IPS-20b (cell line): Measurements from ENCODE around the gene KCNQ2.
"Not testable (repeated sequence)": the region's sequence is repeated elsewhere in the genome, so short reads cannot be mapped to it uniquely, and the experiment has no call there.

Source experiments
- H3K27ac ChIP-seq: one replicate; pipeline ENCODE4 v1.5.1; 2013; ENCODE audit warnings: low read length
- H3K27me3 ChIP-seq: 2 replicates; pipeline ENCODE4 v1.6.1; 2013; ENCODE audit warnings: mild to moderate bottlenecking, low read length, inconsistent platforms; ENCODE audit not compliant: insufficient read depth
- H3K36me3 ChIP-seq: 2 replicates; pipeline ENCODE4 v1.6.1; 2013; ENCODE audit warnings: low read depth, mild to moderate bottlenecking, inconsistent platforms, low read length, moderate library complexity; ENCODE audit not compliant: insufficient read depth
- H3K4me1 ChIP-seq: 2 replicates; pipeline ENCODE4 v1.6.1; 2013; ENCODE audit warnings: mild to moderate bottlenecking, control low read depth, inconsistent platforms, low read length, moderate library complexity; ENCODE audit not compliant: insufficient read depth
- H3K4me3 ChIP-seq: 2 replicates; pipeline ENCODE4 v1.5.1; 2013; ENCODE audit warnings: mild to moderate bottlenecking, low read length, inconsistent platforms
- H3K9ac ChIP-seq: 2 replicates; pipeline ENCODE4 v1.6.1; 2013; ENCODE audit warnings: low read depth, mild to moderate bottlenecking, inconsistent platforms, low read length, moderate library complexity
- H3K9me3 ChIP-seq: 2 replicates; pipeline ENCODE4 v1.6.1; 2013; ENCODE audit warnings: mild to moderate bottlenecking, low read depth, low read length, inconsistent platforms; ENCODE audit not compliant: insufficient read depth

Gene KCNQ2

DNA sequence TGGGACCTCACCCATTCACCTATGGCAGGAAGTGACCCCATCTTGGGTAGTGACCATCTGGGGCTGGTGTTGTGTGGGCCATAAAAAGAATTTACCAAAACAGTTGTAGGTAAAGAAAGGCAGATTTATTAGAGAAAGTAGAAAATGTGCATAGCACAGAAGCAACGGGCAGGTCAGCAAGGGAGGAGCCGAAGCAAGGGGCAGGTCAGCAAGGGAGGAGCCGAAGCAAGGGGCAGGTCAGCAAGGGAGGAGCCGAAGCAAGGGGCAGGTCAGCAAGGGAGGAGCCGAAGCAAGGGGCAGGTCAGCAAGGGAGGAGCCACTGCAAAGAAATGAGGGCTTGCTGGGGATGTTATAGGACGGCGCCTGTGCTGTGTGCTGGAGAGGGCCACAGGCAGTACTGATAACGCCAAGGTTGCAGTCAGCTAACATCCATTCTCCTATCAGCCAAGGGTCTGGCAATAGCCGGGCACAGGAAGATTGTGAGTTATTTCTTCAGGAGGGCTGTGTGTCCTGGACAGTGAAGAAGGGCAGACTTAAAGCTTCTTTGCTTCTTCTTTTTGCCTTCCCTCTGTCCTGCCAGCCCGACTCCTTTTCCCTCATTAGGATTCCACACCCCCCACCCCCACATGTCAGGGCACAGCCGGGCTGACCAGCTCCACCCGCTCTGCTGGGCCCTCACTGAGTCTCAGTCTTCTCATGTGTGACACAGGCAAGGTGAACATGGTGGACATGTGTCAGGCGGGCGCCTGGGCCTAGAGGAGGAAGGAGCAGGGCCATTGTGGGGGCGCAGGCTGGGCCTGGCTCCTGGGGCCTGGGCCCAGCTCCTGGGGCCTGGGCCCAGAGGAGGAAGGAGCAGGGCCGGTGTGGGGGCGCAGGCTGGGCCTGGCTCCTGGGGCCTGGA lies 79.7 kb downstream of the KCNQ2 start:
- Histone ChIP-seq H3K9me3 (peaks cover 5% of the 10 kb centered on the region; the same call in 1 of the 2 replicates), H3K27me3 (no peaks in the 10 kb centered on the region), H3K36me3 (no peaks in the 10 kb centered on the region), H3K27ac (no peak overlapping the region), H3K4me1 (peaks cover 11% of the 10 kb centered on the region; the same call in 1 of the 2 replicates), H3K9ac (no peak overlapping the region), H3K4me3 (no peak overlapping the region)

DNA sequence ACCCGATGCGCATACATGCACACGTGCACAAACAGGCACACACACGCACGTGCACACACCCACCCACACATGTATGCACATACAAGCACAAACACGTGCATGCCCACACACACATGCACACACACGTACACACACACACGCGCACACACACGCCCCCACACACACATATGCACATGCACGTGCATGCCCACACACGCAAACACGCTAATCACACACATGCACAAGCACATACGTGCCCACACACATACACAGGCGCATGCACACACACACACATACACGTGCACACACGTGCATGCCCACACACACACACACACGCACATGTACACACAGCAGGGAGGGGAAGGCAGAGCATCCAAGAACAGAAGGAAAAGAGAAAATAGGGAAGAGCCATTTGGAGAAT lies 84.5 kb downstream of the KCNQ2 start:
- H3K4me3 ChIP-seq: no peak overlapping the region
- H3K9ac ChIP-seq: no peak overlapping the region
- H3K4me1 ChIP-seq: no peaks in the 10 kb centered on the region; the same call in 1 of the 2 replicates
- H3K27me3 ChIP-seq: no peaks in the 10 kb centered on the region
- no peaks in the 10 kb centered on the region for H3K36me3 ChIP-seq
- H3K27ac ChIP-seq: no peak overlapping the region
- peaks cover 25% of the 10 kb centered on the region for H3K9me3 ChIP-seq

DNA sequence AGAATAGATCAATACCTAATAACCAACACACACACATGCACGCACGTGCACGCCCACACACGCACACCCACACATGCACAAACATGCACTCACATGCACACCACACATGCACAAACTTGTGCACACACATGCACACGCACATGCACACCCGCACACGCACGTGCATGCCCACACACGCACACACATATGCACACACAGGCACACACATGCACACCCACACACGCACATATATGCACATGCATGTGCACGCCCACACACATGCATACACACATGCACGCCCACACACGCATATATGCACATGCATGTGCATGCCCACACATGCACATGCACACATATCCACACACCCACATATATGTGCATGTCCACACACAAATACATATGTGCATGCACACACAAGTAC lies 85.1 kb downstream of the KCNQ2 start:
- H3K9me3 ChIP-seq: peaks cover 25% of the 10 kb centered on the region
- no peak overlapping the region for H3K27ac ChIP-seq
- no peak overlapping the region for H3K4me3 ChIP-seq
- no peaks in the 10 kb centered on the region for H3K27me3 ChIP-seq
- H3K36me3 ChIP-seq: no peaks in the 10 kb centered on the region
- no peak overlapping the region for H3K9ac ChIP-seq
- H3K4me1 ChIP-seq: no peaks in the 10 kb centered on the region; the same call in 1 of the 2 replicates

DNA sequence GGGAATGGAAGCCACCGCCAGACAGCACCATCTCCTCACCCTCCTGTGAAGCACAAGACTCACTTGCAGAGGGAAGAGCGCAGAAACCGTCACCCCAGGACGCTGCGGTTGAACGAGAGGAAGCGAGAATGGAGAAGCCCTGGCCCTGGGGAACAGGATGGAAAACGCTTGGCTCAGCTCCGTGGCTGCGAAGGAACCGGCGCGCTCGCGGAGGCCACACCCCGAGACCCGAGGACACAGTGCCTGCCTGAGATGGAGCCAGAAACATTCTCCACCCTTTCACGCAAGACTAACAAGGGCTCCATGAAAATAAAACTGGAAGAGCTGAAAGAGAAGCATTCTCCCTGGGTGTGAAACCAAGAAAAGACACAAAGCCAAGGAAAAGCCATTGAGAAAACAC lies 86.0 kb downstream of the KCNQ2 start:
- H3K36me3 ChIP-seq: no peaks in the 10 kb centered on the region
- H3K27ac ChIP-seq: no peak overlapping the region
- H3K9me3 ChIP-seq: peaks cover 25% of the 10 kb centered on the region
- H3K9ac ChIP-seq: no peak overlapping the region
- no peak overlapping the region for H3K4me3 ChIP-seq
- H3K27me3 ChIP-seq: no peaks in the 10 kb centered on the region
- no peaks in the 10 kb centered on the region; the same call in 1 of the 2 replicates for H3K4me1 ChIP-seq

DNA sequence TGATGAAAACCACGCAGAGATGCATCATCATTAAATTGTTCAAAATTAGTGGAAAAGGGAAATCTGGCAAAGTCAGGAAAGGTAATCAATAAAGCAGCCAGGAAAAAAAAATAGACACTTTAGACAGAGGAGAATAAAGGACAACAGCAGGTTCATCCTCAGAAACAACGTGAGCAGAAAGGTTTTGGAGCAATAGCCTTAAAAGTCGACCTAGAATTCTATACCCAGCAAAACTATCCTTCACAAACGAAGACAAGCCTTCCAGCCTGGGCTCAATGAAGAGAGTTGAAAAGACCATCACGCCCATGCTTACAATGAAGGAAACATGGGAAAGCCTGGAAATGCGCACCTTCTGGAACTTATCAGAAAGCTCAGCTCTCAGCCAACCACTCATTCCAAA lies 86.6 kb downstream of the KCNQ2 start:
- H3K27me3 ChIP-seq: no peaks in the 10 kb centered on the region
- H3K9me3 ChIP-seq: peaks cover 25% of the 10 kb centered on the region
- no peak overlapping the region for H3K9ac ChIP-seq
- H3K36me3 ChIP-seq: no peaks in the 10 kb centered on the region
- H3K27ac ChIP-seq: no peak overlapping the region
- no peak overlapping the region for H3K4me3 ChIP-seq
- no peaks in the 10 kb centered on the region; the same call in 1 of the 2 replicates for H3K4me1 ChIP-seq

DNA sequence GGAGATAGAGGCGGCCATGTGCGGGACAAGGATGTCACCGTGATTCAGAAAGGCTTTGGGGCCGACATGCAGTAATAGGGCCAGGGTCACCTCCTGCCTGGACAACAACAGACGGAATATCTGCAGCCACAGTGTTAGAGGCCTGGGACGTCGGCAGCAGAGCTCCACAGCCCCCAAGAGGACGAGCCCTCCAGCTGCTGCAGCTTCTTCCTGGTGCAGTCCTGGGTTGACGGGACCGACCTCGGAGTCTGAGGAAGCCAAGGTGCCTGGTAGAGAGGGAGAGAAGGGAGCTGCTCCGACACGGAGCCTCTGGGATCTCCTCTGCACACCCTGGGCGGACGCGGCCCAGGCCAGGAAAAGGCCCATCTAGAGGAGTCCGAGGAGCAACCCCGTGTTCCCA lies 88.1 kb downstream of the KCNQ2 start:
- H3K27ac ChIP-seq: no peak overlapping the region
- H3K36me3 ChIP-seq: no peaks in the 10 kb centered on the region
- no peak overlapping the region for H3K4me3 ChIP-seq
- H3K4me1 ChIP-seq: no peaks in the 10 kb centered on the region; the same call in 1 of the 2 replicates
- H3K27me3 ChIP-seq: no peaks in the 10 kb centered on the region
- H3K9me3 ChIP-seq: peaks cover 25% of the 10 kb centered on the region
- H3K9ac ChIP-seq: no peak overlapping the region

DNA sequence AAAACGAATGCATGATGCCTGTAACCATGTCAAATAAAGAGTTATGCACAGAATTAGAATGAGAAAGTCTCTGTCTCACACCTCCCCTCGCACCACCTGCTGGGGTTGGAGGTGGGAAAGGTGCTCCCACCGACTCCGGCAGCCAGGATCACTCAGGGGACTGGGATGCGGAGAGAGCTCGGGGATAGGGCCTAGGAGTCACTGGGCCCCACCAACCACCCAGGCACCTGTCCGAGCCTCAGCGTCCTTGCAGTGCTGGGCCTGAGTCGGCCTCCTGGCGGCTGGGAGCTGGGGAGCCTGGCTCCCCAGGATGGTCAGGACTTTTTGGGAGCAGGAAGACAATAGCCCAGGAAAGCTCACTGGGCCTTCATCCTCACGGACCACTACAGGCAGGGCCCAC lies 88.9 kb downstream of the KCNQ2 start:
- Histone ChIP-seq H3K27me3 (no peaks in the 10 kb centered on the region), H3K4me1 (no peaks in the 10 kb centered on the region; the same call in 1 of the 2 replicates), H3K4me3 (no peak overlapping the region), H3K9me3 (peaks cover 25% of the 10 kb centered on the region), H3K27ac (no peak overlapping the region), H3K36me3 (no peaks in the 10 kb centered on the region), H3K9ac (no peak overlapping the region)

DNA sequence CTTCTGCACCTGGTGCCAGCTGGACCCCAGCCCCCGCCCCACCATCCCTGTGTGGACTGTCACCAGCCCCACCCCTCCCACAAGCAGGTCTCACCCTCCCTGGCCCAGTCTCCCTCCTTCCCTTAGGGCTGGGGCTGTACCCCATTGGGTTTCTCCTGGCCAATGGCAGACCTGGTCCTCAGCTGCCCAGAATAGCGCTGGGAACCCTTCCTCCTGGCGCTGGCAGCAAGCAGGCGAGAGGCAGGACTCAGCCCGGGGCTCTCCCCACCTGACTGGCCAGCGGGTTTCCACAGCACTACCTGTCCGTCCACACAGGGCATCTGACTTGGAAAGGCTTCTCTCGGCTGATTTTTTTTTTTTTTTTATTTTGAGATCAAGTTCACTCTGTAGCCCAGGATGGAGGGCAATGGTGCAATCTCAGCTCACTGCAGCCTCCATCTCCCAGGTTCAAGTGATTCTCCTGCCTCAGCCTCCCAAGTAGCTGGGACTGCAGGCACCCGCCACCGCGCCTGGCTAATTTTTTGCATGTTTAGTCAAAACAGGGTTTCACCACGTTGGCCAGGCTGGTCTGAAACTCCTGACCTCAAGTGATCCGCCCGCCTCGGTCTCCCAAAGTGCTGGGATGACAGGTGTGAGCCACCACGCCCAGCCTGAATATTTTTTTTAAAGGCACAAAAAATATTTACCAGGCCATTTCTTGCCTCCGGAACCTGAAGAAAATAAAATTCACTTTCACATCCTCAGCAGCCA lies 89.7 kb downstream of the KCNQ2 start:
- H3K4me3 ChIP-seq: no peak overlapping the region
- no peaks in the 10 kb centered on the region for H3K36me3 ChIP-seq
- H3K4me1 ChIP-seq: peaks cover 5% of the 10 kb centered on the region; the same call in 1 of the 2 replicates
- H3K27me3 ChIP-seq: no peaks in the 10 kb centered on the region
- H3K9ac ChIP-seq: no peak overlapping the region
- peaks cover 19% of the 10 kb centered on the region for H3K9me3 ChIP-seq
- H3K27ac ChIP-seq: no peak overlapping the region

DNA sequence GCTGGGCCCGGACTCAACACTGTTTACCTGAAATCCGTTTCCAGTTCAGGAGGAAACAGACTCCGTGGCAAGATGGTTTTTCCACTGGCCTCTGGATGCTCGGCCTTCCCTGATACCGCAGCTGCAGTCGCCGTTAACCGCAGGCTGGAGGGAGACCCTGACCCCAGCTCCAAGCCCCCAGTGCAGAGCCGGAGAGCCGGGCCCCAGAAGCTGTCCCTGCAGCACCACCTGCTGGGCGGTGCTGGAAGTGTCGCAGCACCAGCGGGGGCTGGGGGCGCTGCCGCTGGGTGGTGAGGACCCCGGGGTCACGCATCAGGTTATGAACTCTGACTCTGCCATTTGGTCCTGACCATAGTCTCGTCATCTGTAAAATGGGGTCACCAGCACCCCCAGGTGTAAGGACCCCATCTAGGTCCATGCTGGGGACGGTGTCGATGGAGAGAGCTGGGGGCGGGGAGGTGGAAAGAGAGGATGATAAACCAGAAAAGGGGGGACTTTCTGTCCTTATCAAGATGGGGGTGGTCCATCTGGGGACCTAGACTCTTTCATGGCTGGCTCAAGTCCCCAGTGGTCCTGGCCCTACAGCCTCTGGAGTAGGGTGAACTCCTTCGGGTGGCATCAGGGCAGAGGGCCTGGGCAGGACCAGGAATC lies 90.5 kb downstream of the KCNQ2 start:
- H3K9ac ChIP-seq: no peak overlapping the region
- peaks cover 8% of the 10 kb centered on the region; the same call in 1 of the 2 replicates for H3K4me1 ChIP-seq
- no peak overlapping the region for H3K27ac ChIP-seq
- no peaks in the 10 kb centered on the region for H3K36me3 ChIP-seq
- no peak overlapping the region for H3K4me3 ChIP-seq
- H3K9me3 ChIP-seq: peaks cover 15% of the 10 kb centered on the region
- H3K27me3 ChIP-seq: no peaks in the 10 kb centered on the region

DNA sequence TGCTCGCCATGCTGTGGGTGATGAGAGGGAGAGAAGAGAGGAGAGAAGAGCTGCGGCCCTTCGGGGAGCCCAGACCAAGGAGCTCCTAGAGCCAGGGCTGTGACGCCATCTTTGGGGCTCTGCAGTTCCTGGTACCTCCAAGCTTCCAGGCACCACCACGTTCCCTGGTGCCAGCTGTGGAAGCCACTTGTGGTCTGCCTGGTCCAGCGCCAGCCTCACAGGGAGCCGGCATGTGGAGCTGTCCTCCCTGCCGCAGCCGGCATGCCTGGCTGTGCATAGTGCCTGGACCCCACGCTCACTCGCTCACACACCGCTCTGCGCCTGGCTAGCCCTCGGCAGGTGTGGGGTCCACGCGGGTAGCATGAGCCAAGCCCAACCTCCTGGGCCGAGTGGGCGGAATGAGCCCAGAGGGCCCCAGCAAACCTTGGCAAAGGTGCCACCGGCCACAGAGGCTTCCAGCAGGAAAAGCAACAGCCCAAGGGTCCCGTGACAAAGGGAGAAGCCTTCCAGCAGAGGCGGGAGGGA lies 92.0 kb downstream of the KCNQ2 start:
- no peaks in the 10 kb centered on the region; the same call in 1 of the 2 replicates for H3K27me3 ChIP-seq
- no peak overlapping the region for H3K9ac ChIP-seq
- no peak overlapping the region for H3K4me3 ChIP-seq
- H3K4me1 ChIP-seq: peaks cover 8% of the 10 kb centered on the region; the same call in 1 of the 2 replicates
- no peaks in the 10 kb centered on the region for H3K36me3 ChIP-seq
- peaks cover 3% of the 10 kb centered on the region; the same call in 1 of the 2 replicates for H3K9me3 ChIP-seq
- no peak overlapping the region for H3K27ac ChIP-seq

DNA sequence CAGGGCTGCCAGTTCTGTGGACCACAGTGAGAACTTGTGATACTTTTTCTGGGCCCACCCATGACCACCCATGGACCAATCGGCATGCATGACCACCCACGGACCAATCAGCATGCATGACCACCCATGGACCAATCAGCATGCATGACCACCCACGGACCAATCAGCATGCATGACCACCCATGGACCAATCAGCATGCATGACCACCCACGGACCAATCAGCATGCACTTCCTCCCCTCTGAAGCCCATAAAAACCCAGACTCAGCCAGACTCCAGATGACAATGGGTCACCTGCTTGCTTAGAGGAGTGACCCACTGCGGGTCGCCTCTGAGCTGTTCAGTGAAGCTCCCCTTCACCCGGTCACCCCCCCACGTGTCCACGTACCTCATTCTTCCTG lies 92.6 kb downstream of the KCNQ2 start:
- not testable (repeated sequence) for H3K27me3 ChIP-seq, H3K9me3 ChIP-seq, H3K27ac ChIP-seq, H3K36me3 ChIP-seq, H3K9ac ChIP-seq, H3K4me1 ChIP-seq, H3K4me3 ChIP-seq
